GM12875 (cell line): ENCODE results near the gene TROAP.
"Not testable (repeated sequence)": the region's sequence is repeated elsewhere in the genome, so short reads cannot be mapped to it uniquely, and the experiment has no call there.

Source experiments
- H3K4me3 ChIP-seq: one replicate; pipeline ENCODE4 v1.5.1; 2011; ENCODE audit warnings: low read depth, low read length, control low read depth
- CTCF ChIP-seq: IDR thresholded peaks from 2 replicates; pipeline ENCODE4 v1.5.1; 2011; ENCODE audit warnings: low read depth, mild to moderate bottlenecking, control low read depth, inconsistent platforms, low read length, moderate library complexity, borderline replicate concordance; ENCODE audit not compliant: insufficient read depth

The TROAP gene

GRCh38 chr12:49331380-49332222 is 8.5 kb downstream of the TROAP start:
- no peak overlapping the region for H3K4me3 ChIP-seq
- TF ChIP-seq CTCF = peak; percentile 56

- TF ChIP-seq CTCF = no peak
- no peak overlapping the region for H3K4me3 ChIP-seq
These were observed 9.4 kb downstream of the TROAP start for GRCh38 chr12:49332441-49332861.

- no peak overlapping the region for H3K4me3 ChIP-seq
- no peak for TF ChIP-seq CTCF
These were observed 9.9 kb downstream of the TROAP start for GRCh38 chr12:49332891-49333371.

GRCh38 chr12:49333778-49334177 is 10.7 kb downstream of the TROAP start:
- not testable (repeated sequence) for H3K4me3 ChIP-seq

GRCh38 chr12:49334226-49334625 is 11.2 kb downstream of the TROAP start:
- H3K4me3 ChIP-seq = no peak overlapping the region
- no peak for TF ChIP-seq CTCF

- TF ChIP-seq CTCF = no peak
- H3K4me3 ChIP-seq = no peak overlapping the region
These were observed 11.6 kb downstream of the TROAP start for GRCh38 chr12:49334681-49335080.

- H3K4me3 ChIP-seq = no peak overlapping the region
These were observed 12.3 kb downstream of the TROAP start for GRCh38 chr12:49335118-49335954.

More at GRCh38 chr12:49335118-49335954, 12.3 kb downstream of the TROAP start:
- TF ChIP-seq CTCF = no peak
